ENCODE measurements around the gene RSPH6A.

- TF ChIP-seq POLR2A (IDR thresholded peaks at IDR 0.05): no peak
- no peak for TF ChIP-seq CTCF (IDR thresholded peaks at IDR 0.05)
- no peak for TF ChIP-seq EP300 (IDR thresholded peaks at IDR 0.05)
- TF ChIP-seq POLR2AphosphoS5 (IDR thresholded peaks at IDR 0.05): no peak
Observed at GRCh38 chr19:45862271-45862563, 47.1 kb upstream of the RSPH6A start.

Data from suprapubic skin (tissue), 4 donors.